22Rv1 (cell line): Measurements from ENCODE around the gene MIF.
"Not testable (repeated sequence)": the region's sequence is repeated elsewhere in the genome, so short reads cannot be mapped to it uniquely, and the experiment has no call there.

Experiments
- H3K27ac ChIP-seq: fragments of 450-650 bp; 2 replicates; pipeline ENCODE4 v1.5.1; 2017
- ZFX ChIP-seq: fragments of 450-650 bp; IDR thresholded peaks from 2 replicates; pipeline ENCODE4 v1.6.1; 2017; ENCODE audit warnings: antibody characterized with exemption, borderline replicate concordance
- TF ChIP-seq, protein P1 (sequence below): fragments of 450-650 bp; IDR thresholded peaks from 2 replicates; pipeline ENCODE4 v1.5.1; 2017; ENCODE audit warnings: mild to moderate bottlenecking

Gene MIF

DNA sequence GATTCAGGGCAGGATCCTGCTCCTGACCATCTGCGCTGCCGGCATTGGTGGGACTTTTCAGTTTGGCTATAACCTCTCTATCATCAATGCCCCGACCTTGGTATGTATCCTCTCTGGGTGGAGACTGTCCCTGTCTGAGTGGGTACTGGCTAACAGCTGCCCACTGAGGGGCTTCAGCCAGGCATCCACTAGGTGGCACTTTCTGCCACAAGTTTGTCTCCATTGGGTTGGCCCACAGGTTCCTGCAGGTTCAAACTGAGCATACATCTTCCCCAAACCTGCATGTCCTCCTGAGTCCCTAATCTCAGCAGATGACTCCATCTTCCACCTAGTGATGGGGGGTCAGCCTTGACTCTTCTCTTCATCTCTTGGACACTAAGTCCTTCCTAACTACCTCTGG is 32.1 kb upstream of the MIF start:
- no peak for TF ChIP-seq ZFX
- TF ChIP-seq, protein P1, sequence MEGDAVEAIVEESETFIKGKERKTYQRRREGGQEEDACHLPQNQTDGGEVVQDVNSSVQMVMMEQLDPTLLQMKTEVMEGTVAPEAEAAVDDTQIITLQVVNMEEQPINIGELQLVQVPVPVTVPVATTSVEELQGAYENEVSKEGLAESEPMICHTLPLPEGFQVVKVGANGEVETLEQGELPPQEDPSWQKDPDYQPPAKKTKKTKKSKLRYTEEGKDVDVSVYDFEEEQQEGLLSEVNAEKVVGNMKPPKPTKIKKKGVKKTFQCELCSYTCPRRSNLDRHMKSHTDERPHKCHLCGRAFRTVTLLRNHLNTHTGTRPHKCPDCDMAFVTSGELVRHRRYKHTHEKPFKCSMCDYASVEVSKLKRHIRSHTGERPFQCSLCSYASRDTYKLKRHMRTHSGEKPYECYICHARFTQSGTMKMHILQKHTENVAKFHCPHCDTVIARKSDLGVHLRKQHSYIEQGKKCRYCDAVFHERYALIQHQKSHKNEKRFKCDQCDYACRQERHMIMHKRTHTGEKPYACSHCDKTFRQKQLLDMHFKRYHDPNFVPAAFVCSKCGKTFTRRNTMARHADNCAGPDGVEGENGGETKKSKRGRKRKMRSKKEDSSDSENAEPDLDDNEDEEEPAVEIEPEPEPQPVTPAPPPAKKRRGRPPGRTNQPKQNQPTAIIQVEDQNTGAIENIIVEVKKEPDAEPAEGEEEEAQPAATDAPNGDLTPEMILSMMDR, result peak; percentile 76
- no peak overlapping the region for H3K27ac ChIP-seq

DNA sequence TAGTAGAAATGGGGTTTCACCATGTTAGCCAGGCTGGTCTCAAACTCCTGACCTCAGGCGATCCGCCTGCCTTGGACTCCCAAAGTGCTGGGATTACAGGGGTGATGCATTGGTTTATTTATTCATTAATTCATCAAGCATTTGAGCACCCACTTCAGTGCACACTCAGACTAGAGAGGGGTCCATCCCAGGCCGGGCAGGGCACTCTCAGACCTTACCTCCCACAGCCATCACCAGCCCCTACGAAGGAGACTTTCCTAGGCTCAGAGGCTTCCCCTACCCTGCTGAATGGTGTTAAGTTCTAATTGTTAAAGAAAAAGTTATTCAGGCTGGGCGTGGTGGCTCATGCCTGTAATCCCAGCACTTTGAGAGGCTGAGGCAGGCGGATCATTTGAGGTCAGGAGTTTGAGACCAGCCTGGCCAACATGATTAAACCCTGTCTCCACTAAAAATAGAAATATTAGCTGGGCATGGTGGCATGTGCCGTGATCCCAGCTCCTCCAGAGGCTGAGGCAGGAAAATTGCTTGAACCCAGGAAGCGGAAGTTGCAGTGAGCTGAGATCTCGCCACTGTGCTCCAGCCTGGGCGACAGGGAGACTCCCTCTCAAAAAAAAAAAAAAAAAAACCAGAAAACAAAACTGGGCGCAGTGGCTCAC is 29.6 kb upstream of the MIF start:
- not testable (repeated sequence) for H3K27ac ChIP-seq

DNA sequence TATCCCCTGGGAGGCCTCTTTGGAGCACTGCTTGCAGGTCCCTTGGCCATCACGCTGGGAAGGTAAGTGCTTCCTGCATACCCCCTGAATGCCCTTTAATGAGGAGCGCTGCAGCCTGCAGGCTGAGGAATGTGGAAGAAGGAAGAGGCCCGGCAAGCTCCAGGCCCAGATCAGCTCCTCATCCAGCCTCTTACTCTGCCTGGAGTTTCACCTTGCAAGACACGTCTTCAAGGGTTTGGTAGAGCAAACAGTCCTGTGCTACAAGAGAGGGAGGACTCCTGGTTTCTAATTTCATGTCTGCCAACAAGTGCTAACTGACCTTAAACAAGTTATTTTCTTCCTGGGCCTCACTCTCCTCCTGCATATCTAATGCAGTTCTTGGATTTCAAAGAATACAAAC is 25.6 kb upstream of the MIF start:
- no peak overlapping the region for H3K27ac ChIP-seq
- no peak for TF ChIP-seq ZFX
- TF ChIP-seq, protein P1, result no peak

DNA sequence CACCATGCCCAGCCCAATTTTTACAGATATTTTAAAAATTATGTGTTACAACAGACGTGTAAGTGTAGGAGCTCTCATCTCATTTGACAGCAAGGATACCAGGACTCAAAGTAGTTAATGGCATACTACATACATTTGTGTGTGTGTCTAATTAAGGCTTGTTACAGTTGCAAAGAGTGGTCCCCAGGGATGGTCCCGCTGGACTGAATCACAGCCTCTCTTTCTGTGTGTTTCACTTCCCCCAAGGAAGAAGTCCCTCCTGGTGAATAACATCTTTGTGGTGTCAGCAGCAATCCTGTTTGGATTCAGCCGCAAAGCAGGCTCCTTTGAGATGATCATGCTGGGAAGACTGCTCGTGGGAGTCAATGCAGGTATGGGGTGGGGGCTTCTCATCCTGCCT is 19.3 kb upstream of the MIF start:
- H3K27ac ChIP-seq, result no peak overlapping the region
- TF ChIP-seq, protein P1, result no peak
- TF ChIP-seq ZFX, result no peak

DNA sequence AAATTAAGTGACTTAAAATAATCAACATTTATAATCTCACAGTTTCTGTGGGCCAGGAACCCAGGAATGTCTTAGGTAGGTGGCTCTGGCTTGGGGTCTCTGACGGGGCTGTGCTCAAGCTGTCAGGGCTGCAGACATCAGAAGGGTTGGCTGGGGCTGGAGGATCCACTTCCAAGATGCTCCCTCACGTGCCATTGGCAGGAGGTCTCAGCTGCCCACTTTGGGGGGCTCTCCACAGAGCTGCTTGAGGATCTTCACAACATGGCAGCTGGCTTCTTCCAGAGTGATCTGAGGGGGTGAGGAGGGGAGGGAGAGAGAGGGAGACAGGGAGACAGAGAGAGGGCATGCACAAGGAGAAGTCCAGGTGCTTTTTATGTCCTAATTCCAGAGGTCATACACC is 18.4 kb upstream of the MIF start:
- no peak overlapping the region for H3K27ac ChIP-seq
- TF ChIP-seq ZFX, result no peak
- TF ChIP-seq, protein P1, result no peak

DNA sequence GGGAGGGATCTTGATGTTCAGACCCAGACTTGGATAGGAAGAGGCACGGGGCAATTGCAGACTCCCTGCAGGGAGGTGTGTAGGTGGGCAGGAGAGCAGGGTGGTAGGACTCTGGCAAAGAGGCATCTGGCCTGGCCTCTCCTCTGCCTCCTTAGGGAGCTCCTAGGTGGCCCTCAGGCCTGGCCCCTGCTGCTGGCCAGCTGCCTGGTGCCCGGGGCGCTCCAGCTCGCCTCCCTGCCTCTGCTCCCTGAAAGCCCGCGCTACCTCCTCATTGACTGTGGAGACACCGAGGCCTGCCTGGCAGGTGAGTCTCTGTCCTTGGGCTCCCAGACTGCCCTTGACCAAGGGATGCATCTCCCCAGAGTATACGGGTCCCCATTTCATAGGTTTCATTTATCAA is 16.6 kb upstream of the MIF start:
- no peak for TF ChIP-seq ZFX
- TF ChIP-seq, protein P1, result no peak
- H3K27ac ChIP-seq, result no peak overlapping the region

DNA sequence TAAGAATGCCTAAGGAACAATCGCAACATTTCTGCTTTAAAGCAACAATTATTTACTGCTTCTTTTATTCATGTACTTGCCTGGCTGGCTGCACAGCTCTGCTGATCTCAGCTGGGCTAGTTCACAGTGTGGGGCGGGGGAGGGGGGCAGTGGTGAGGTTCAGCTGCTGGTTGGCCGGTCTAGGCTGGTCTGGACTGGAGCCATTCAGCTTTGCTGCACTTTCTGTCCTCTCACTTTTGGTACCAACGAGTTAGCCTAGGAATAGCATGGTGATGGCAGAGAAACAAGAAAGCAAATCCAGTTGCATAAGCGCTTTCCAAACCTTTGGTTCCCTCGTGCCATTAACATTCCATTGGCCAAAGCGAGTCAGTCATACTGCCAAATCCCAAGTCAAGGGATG is 16.0 kb upstream of the MIF start:
- TF ChIP-seq ZFX, result no peak
- TF ChIP-seq, protein P1, result no peak
- no peak overlapping the region for H3K27ac ChIP-seq

DNA sequence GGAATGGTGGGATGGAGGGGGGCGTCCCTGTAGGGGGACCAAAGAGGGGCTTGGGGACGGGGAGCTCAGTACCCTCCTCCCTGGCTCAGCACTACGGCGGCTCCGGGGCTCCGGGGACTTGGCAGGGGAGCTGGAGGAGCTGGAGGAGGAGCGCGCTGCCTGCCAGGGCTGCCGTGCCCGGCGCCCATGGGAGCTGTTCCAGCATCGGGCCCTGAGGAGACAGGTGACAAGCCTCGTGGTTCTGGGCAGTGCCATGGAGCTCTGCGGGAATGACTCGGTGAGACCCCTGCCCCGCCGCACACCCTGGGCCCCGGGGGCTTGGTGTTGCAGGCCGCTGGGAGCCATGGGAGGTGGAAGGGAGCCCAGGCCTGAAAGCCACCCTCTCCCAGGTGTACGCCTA is 11.8 kb upstream of the MIF start:
- TF ChIP-seq ZFX, result no peak
- TF ChIP-seq, protein P1, result no peak
- H3K27ac ChIP-seq, result no peak overlapping the region
